GM18499 (cell line): ENCODE data around the gene KRTAP3-2.

Experiments
- ATAC-seq: cut with Tn5 transposase; IDR thresholded peaks from one replicate; pipeline ENCODE4 v1.9.1; 2021; ENCODE audit warnings: moderate number of reproducible peaks; ENCODE audit not compliant: insufficient read depth, unreplicated experiment

KRTAP3-2 gene

DNA sequence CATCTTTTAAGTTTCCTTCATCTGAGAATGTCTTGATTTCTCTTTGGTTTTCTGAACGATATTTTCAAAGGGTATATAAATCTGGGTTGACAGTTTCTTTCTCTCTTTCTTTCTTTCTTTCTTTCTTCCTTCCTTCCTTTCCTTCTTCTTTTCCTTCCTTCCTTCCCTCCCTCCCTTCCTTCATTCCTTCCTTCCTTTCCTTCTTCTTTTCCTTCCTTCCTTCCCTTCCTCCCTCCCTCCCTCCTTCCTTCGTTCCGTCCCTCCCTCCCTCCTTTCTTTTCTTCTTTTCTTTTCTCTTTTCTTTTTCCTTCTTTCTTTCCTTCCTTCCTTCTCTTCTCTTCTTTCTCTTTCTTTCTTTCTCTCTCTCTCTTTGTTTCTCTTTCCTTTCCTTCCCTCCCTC lies 25.3 kb downstream of the KRTAP3-2 start:
- ATAC-seq, result no peak

DNA sequence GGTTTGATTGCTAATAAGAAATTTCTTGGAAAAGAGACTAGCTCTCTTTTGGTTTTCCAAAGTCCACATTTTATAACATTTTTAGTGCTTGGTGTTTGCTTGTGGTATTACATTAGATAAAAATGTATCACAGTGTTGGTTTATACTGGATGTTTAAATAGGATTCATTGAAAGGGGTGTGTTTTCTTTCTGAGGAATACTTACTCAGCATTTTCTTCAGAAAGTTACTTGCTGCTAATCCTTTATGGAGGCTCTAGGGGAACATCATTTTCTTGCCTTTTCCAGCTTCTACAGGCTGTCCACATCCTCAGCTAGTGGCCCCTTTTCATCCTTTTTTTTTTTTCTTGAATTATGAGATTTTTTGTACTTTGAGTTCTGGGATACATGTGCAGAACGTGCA lies 32.1 kb downstream of the KRTAP3-2 start:
- ATAC-seq, result no peak

GRCh38 chr17:40966848-40967247 lies 32.9 kb downstream of the KRTAP3-2 start, which contains the start of gene KRT39:
KRT39 (minus strand) TSS chr17:40966948; CDS start chr17:40966856, 92 bp downstream.
- ATAC-seq, result no peak

- no peak for ATAC-seq
Measured at GRCh38 chr17:40963838-40964237, 35.9 kb downstream of the KRTAP3-2 start.

GRCh38 chr17:40962059-40962561 lies 37.6 kb downstream of the KRTAP3-2 start:
- ATAC-seq, result no peak

- no peak for ATAC-seq
Measured at GRCh38 chr17:40961591-40961990, 38.1 kb downstream of the KRTAP3-2 start.

DNA sequence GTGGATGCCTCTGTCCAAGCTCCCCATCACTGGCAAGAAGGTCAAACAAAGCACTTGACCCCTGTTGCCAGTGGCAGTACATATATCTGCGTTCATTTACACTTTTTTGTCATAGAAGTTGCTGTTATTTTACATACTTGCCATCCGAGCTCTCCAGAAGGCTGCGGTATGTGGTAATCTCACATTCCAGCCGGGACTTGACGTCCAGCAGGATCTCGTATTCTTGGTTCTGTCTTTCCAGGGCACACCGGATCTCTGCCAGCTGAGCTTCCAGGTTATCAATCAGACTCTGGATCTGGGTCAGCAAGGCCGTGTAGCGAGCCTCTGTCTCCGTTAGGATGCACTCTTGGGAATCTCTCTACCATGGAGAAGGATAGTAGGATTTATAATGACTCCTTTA lies 39.6 kb downstream of the KRTAP3-2 start:
- ATAC-seq, result no peak

DNA sequence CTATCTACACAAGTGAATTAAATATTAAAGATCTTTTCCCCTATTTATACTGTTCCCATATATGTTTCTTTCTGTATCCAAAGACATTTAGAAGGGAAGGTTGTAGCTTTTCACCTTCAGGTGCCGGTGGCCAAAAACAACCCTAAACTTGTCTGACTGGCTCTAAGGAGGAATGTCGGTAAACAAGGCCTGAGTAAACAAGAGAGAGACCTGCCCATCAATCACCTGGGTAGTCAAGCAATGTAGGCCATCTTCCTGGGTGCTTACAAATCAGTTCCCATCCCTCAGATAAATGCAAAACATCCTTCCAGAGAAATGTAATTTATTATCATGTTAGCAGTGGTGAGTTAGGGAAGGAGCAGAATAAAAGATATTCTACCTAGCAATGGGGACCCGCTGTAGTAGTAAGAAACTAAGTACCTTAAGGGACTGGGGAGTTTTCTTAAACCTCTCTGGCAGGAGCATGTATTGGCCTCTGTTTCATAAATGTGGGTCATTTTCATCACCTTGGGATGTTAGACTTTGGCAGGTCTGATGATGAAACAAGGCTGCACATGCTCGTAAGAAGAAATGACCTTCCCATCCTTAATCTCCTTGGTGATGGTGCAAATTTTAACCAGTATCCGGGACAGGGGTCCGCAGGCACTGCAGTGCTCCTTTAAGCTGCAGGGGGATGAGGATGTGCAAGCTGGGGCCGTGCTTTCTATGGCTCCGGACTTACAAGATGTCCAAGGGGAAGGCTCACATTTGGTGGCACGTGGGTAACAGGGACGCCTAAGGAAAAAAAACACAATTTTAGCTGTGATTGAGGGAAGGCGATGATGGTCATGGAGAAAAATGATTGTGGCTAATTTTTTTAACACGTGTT lies 41.4 kb downstream of the KRTAP3-2 start:
- ATAC-seq, result no peak

DNA sequence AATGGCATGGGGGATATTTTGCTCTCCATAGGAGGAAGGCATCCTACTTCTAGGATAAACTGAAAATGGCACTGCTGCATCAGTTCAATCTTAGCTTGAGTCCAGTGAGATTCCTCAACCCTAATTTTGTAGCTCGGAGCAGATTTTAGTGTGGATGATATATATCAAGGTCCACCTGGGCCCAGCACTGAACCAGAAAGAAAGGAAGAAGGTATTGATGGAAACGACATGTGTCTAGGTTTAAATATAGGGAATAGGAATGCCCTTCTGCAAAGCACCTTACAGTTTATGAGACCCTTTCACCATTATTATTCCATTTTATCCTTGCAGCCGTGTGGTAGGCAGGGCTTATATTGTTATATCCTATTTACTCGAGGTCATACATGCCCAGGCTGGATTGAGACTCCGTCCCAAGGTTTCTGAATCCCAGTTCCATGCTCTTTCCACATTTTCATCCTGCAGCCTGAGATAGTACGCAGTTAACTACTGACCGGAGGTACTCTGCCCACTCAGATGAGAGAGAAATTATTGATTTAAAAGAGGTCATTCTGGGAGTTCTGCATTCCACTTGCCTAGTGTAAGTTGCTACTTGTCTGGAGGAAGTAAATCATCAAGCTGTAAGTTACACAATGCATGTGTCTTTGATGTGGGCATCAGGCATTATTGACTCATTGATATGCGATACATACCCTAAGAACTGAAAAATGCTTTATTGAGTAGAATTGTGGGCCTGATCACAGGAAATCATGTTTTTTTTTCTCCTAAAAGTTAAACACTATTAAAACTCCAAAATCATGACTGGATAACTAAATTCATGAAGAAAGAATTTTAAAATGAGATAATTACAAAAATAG lies 43.1 kb downstream of the KRTAP3-2 start:
- ATAC-seq, result no peak

GRCh38 chr17:40953881-40954280 lies 45.8 kb downstream of the KRTAP3-2 start:
- no peak for ATAC-seq

DNA sequence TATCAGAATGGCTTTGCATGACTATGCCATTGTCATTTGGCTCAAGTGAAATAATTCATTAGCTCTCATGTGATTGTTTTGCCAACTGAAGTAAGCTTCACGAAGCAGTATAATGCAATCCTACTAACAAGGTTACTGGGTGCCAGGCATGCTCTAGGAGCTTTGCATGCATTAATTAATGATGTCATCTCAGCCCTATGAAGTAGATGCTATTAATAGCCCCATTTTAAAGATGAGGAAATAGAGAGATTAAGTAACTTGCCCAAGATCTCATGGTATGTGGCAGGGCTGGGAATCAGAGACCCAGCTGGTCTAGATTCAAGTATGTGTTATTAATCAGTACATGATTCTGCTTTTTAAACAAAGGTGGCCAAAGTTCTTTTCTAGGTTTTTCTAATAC lies 47.0 kb downstream of the KRTAP3-2 start:
- no peak for ATAC-seq

GRCh38 chr17:40952154-40952553 lies 47.6 kb downstream of the KRTAP3-2 start:
- no peak for ATAC-seq

DNA sequence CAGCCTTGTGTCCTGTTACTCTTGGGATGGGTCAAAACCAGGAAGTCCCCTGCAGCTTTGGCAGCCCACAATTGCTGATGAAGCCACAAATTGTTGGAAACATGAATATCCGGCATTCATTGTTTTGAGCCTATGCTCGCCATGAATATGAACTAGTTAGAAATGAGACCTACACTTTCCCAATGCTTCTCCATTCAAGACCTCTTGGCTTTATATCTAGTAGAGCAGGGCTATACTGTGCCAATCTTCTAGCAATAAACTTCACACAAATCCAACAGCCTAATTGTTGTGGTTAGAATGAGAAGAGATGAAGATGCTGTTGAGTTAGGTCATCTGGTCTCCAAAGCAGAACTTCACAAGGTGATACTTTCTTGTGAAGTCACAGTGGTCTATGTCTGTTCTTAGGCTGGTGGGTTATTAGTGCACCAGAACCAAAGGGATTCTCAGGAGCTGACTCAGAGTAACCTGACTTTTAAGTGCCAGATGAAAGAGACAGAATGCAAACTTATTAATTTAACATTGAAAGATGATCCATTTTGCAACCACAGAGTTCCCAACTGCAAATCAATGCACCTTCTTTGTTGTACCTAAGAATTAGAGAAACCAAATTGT lies 48.6 kb downstream of the KRTAP3-2 start:
- no peak for ATAC-seq

DNA sequence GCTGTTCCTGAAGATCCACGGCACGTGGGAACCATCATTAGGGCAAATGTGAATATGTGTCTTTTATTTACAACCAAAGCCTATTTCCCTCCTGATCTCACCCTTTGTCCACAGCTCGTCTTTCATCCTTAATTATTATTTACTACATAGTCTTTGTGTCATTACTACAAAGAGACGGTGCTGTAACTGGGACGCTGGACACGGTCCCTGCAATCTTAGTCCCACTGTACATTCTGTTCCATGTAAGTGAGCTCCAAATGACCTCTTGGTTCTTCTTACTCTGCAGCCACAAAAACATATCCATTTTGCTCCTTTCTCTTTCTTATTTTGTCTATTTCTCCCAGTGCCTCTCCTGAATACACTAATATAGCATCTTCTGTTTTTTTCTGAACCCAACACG lies 49.5 kb downstream of the KRTAP3-2 start:
- no peak for ATAC-seq

DNA sequence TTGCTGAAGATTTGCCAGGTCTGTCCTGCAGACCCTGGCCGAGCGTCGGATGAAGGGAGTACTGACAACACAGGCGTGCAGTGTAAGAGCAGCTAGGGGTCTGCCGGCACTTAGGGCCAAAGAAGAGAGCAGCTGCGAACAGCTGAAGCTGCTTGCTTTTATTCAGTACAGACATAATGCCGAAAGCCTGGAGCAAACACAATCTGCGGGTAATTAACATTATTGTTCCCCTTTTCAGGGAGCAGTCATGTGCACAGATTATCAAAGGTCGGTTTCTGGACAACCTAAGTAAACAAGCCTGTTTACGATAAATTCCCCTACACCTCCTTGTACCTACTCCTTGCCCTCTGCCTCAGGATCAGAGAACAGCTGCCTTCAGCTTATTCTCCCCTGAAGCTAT lies 50.3 kb downstream of the KRTAP3-2 start:
- ATAC-seq, result no peak
